Measurements from ENCODE around the gene KRI1. TPM values are rescaled to one million over a fixed set of nuclear protein-coding genes. Genes with fewer than 3 reads are reported as not detected.

The KRI1 gene
- total RNA-seq, 2 donors from 2014 or later: 23.6 to 23.8 TPM

GRCh38 chr19:10568826-10569651 lies 3.2 kb upstream of the KRI1 start, which contains the start of gene CDKN2D:
CDKN2D (minus strand) TSS chr19:10568979; CDS start chr19:10568653, 326 bp downstream.
- intact Hi-C loops (cut with DNase I): loop anchor here (5.0 kb wide), 1 partner anchor 67 kb away; the partner anchor contains the start of gene KEAP1
- DNase-seq (ENCODE audit: low spot score): peak; percentile 100
- Histone ChIP-seq H3K27ac (peak within 1 kb of the TSS; percentile 66 to 86), H3K4me1 (replicated peaks) (peaks cover 16% of the 10 kb centered on the region), H3K9me3 (no peaks in the 10 kb centered on the region), H3K4me3 (peak within 1 kb of the TSS; percentile 45 to 82), H3K36me3 (no peaks in the 10 kb centered on the region), H3K27me3 (replicated peaks; ENCODE audit: insufficient read depth) (no peaks in the 10 kb centered on the region)
- under 1% methylated on average over 58 of the region's 71 CpGs for WGBS
- TF ChIP-seq POLR2AphosphoS5 (IDR thresholded peaks at IDR 0.05): peak; percentile 98
- TF ChIP-seq CTCF (IDR thresholded peaks at IDR 0.05): peak; percentile 61 to 97 (median 84)
- peak; percentile 80 for TF ChIP-seq POLR2A (IDR thresholded peaks at IDR 0.05)

- no peak for DNase-seq (ENCODE audit: low spot score)
- WGBS: 2% methylated on average over 38 of the region's 58 CpGs
- Histone ChIP-seq H3K4me1 (replicated peaks) (peaks cover 16% of the 10 kb centered on the region), H3K9me3 (no peaks in the 10 kb centered on the region), H3K27ac (peak overlapping the region; percentile 66 to 86), H3K27me3 (replicated peaks; ENCODE audit: insufficient read depth) (no peaks in the 10 kb centered on the region), H3K4me3 (peak overlapping the region; percentile 45 to 82), H3K36me3 (no peaks in the 10 kb centered on the region)
- intact Hi-C loops (cut with DNase I): loop anchor here (5.0 kb wide), 1 partner anchor 66 kb away; the partner anchor contains the start of gene KEAP1
- TF ChIP-seq POLR2AphosphoS5 (IDR thresholded peaks at IDR 0.05) (no peak), CTCF (IDR thresholded peaks at IDR 0.05) (no peak), POLR2A (IDR thresholded peaks at IDR 0.05) (no peak)
Observed at GRCh38 chr19:10568062-10568825, 2.4 kb upstream of the KRI1 start.

- Histone ChIP-seq H3K27ac (peak overlapping the region in 1 of 2 donors; percentile 86), H3K36me3 (no peaks in the 10 kb centered on the region), H3K9me3 (no peaks in the 10 kb centered on the region), H3K4me1 (replicated peaks) (peaks cover 16% of the 10 kb centered on the region), H3K27me3 (replicated peaks; ENCODE audit: insufficient read depth) (no peaks in the 10 kb centered on the region), H3K4me3 (peak overlapping the region in 1 of 2 donors; percentile 82)
- DNase-seq (ENCODE audit: low spot score): no peak
- WGBS: 44% methylated on average over 5 of the region's 5 CpGs
- intact Hi-C loops (cut with DNase I): loop anchor here (5.0 kb wide), 1 partner anchor 65 kb away; the partner anchor contains the start of gene KEAP1
- no peak for TF ChIP-seq POLR2A (IDR thresholded peaks at IDR 0.05)
- no peak for TF ChIP-seq POLR2AphosphoS5 (IDR thresholded peaks at IDR 0.05)
- TF ChIP-seq CTCF (IDR thresholded peaks at IDR 0.05): no peak
Observed at GRCh38 chr19:10567656-10568055, 1.8 kb upstream of the KRI1 start.

GRCh38 chr19:10566658-10567410 lies 1.0 kb upstream of the KRI1 start:
- DNase-seq (ENCODE audit: low spot score): no peak
- no peaks in the 10 kb centered on the region for H3K27me3 ChIP-seq (replicated peaks; ENCODE audit: insufficient read depth)
- H3K9me3 ChIP-seq: no peaks in the 10 kb centered on the region
- H3K4me1 ChIP-seq (replicated peaks): peaks cover 16% of the 10 kb centered on the region
- H3K4me3 ChIP-seq: peak overlapping the region in 1 of 2 donors; percentile 81
- TF ChIP-seq POLR2AphosphoS5 (IDR thresholded peaks at IDR 0.05) (no peak), CTCF (IDR thresholded peaks at IDR 0.05) (no peak), POLR2A (IDR thresholded peaks at IDR 0.05) (no peak)
- H3K36me3 ChIP-seq: no peaks in the 10 kb centered on the region
- intact Hi-C loops (cut with DNase I): loop anchor here (5.0 kb wide), 1 partner anchor 65 kb away; the partner anchor contains the start of gene KEAP1
- 68% methylated on average over 19 of the region's 19 CpGs for WGBS
- H3K27ac ChIP-seq: peak overlapping the region; percentile 83 to 86
